Skeletal muscle satellite cell (primary cell): ENCODE data around the gene CD63.
A peak's percentile ranks its signal among the peaks of the same experiment; 100 is the strongest.

Source experiments
- H3K27me3 ChIP-seq: 2 replicates; pipeline ENCODE4 v1.7.0; 2013; ENCODE audit warnings: low read length; ENCODE audit not compliant: control insufficient read depth, insufficient read depth
- H3K36me3 ChIP-seq: 2 replicates; pipeline ENCODE4 v1.7.0; 2013; ENCODE audit warnings: mild to moderate bottlenecking, control low read depth, low read length; ENCODE audit not compliant: insufficient read depth
- H3K4me1 ChIP-seq: 2 replicates; pipeline ENCODE4 v1.7.0; 2013; ENCODE audit warnings: low read length; ENCODE audit not compliant: control insufficient read depth, insufficient read depth
- H3K4me2 ChIP-seq: 2 replicates; pipeline ENCODE4 v1.7.0; 2013; ENCODE audit warnings: mild to moderate bottlenecking, low read length
- H3K4me3 ChIP-seq: 2 replicates; pipeline ENCODE4 v1.7.0; 2013; ENCODE audit warnings: low read length
- H3K9ac ChIP-seq: 2 replicates; pipeline ENCODE4 v1.7.0; 2013; ENCODE audit warnings: mild to moderate bottlenecking, low read depth, low read length, moderate library complexity
- H3K9me3 ChIP-seq: replicated peaks from 2 replicates; pipeline ENCODE4 v1.7.0; 2013; ENCODE audit warnings: mild to moderate bottlenecking, control low read depth, low read length

Gene CD63

GRCh38 chr12:55737581-55738122 lies 8.8 kb upstream of the CD63 start:
- H3K4me1 ChIP-seq = peaks cover 13% of the 10 kb centered on the region
- H3K9ac ChIP-seq = peak overlapping the region; percentile 59
- no peaks in the 10 kb centered on the region for H3K9me3 ChIP-seq
- H3K27me3 ChIP-seq = no peaks in the 10 kb centered on the region
- H3K4me2 ChIP-seq = peak overlapping the region; percentile 79
- no peaks in the 10 kb centered on the region for H3K36me3 ChIP-seq
- peak overlapping the region; percentile 69 for H3K4me3 ChIP-seq

DNA sequence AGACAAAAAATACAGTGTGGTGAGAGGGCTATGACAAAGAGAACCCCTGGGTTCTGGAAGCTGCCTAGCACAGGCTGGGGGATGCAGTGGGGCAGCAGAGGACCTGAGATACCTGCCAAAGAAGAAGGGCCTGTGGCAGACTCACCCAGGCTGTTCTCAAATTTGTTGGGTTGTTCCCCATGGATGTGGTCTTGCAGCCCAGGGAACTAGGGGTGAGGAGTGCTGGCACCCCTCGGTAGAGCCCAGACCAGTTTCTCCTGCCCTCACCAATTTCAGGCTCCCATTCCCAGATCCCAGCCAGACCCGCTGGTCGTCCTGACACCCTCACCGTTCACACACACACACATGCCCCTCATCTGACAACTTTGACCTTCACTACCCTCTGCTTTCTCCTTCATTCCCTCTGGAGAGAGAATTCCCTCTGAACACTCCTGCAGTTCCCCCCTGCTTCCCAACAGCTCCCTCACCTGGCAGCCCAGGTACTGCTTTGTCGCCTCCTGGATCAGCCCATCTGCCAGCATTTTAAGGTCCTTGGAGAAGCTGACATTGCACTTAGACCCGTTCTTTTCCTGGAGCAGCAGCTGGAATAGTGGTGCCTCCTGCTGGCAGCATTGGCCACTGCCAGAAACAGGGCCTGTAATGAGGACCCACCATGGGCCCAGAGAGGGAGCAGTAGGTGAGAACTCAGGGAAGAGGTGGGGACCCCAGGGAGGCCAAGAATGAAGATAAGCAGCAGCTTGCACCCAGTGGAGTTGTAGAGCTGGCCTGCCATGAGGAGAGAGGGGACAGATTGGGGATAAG lies 8.2 kb upstream of the CD63 start:
- peaks cover 10% of the 10 kb centered on the region for H3K4me1 ChIP-seq
- H3K4me2 ChIP-seq = no peak overlapping the region
- H3K9me3 ChIP-seq = no peaks in the 10 kb centered on the region
- H3K9ac ChIP-seq = no peak overlapping the region
- no peaks in the 10 kb centered on the region for H3K36me3 ChIP-seq
- no peaks in the 10 kb centered on the region for H3K27me3 ChIP-seq
- H3K4me3 ChIP-seq = no peak overlapping the region

DNA sequence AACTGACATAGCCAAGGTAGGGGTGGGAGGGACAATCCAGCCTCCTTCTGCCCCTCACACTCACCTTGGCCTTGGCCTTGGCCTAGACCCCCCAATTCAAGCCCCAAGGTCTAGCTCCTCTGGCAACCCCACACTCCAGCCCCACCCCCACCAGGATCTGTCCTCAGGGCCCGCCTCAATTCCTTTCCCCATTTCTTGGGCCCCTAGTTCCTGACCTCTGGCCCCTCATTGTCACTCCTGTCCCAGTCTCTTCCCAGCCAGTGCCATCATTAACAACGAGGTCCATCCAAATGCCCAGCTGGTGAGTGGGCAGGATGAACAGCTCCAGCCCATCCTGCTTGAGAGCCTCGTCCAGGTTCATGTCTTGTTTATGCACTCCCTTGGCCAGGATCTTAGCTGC lies 7.3 kb upstream of the CD63 start:
- no peak overlapping the region for H3K9ac ChIP-seq

GRCh38 chr12:55734595-55734994 lies 5.8 kb upstream of the CD63 start:
- peaks cover 19% of the 10 kb centered on the region for H3K4me1 ChIP-seq
- H3K36me3 ChIP-seq = no peaks in the 10 kb centered on the region
- no peak overlapping the region for H3K4me3 ChIP-seq
- H3K9me3 ChIP-seq = no peaks in the 10 kb centered on the region
- no peaks in the 10 kb centered on the region for H3K27me3 ChIP-seq
- no peak overlapping the region for H3K9ac ChIP-seq
- H3K4me2 ChIP-seq = no peak overlapping the region

More for the DNA sequence above, 7.3 kb upstream of the CD63 start:
- H3K4me1 ChIP-seq = peaks cover 11% of the 10 kb centered on the region
- no peaks in the 10 kb centered on the region for H3K36me3 ChIP-seq
- no peaks in the 10 kb centered on the region for H3K27me3 ChIP-seq
- H3K4me3 ChIP-seq = no peak overlapping the region
- H3K4me2 ChIP-seq = no peak overlapping the region
- no peaks in the 10 kb centered on the region for H3K9me3 ChIP-seq

DNA sequence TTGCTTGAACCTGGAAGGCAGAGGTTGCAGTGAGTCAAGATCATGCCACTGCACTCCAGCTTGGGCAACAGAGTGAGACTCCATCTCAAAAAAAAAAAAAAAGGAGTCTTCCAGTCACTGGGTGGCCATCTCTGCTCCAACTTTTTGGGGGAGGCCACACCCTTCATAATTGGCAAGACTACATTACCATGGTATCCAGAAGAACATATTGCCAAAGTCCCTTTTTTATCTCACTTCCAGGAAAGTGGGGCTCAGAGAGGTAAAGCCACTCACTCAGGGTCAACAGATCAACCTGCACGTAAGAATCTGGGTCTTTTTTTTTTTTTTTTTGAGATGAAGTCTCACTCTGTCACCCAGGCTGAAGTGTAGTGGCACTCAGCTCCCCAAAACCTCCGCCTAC lies 5.0 kb upstream of the CD63 start:
- no peak overlapping the region for H3K4me2 ChIP-seq
- H3K36me3 ChIP-seq = no peaks in the 10 kb centered on the region
- no peak overlapping the region for H3K4me3 ChIP-seq
- no peaks in the 10 kb centered on the region for H3K9me3 ChIP-seq
- H3K27me3 ChIP-seq = no peaks in the 10 kb centered on the region
- no peak overlapping the region for H3K9ac ChIP-seq
- peaks cover 19% of the 10 kb centered on the region for H3K4me1 ChIP-seq

GRCh38 chr12:55733021-55733555 lies 4.3 kb upstream of the CD63 start:
- Histone ChIP-seq H3K4me1 (peaks cover 17% of the 10 kb centered on the region), H3K4me2 (no peak overlapping the region), H3K4me3 (no peak overlapping the region), H3K36me3 (peaks cover under 1% of the 10 kb centered on the region), H3K9me3 (no peaks in the 10 kb centered on the region), H3K9ac (no peak overlapping the region), H3K27me3 (no peaks in the 10 kb centered on the region)

GRCh38 chr12:55732288-55732687 lies 3.5 kb upstream of the CD63 start:
- Histone ChIP-seq H3K27me3 (no peaks in the 10 kb centered on the region), H3K4me3 (no peak overlapping the region), H3K9ac (no peak overlapping the region), H3K4me2 (no peak overlapping the region), H3K36me3 (peaks cover 8% of the 10 kb centered on the region), H3K9me3 (no peaks in the 10 kb centered on the region), H3K4me1 (peaks cover 9% of the 10 kb centered on the region)

DNA sequence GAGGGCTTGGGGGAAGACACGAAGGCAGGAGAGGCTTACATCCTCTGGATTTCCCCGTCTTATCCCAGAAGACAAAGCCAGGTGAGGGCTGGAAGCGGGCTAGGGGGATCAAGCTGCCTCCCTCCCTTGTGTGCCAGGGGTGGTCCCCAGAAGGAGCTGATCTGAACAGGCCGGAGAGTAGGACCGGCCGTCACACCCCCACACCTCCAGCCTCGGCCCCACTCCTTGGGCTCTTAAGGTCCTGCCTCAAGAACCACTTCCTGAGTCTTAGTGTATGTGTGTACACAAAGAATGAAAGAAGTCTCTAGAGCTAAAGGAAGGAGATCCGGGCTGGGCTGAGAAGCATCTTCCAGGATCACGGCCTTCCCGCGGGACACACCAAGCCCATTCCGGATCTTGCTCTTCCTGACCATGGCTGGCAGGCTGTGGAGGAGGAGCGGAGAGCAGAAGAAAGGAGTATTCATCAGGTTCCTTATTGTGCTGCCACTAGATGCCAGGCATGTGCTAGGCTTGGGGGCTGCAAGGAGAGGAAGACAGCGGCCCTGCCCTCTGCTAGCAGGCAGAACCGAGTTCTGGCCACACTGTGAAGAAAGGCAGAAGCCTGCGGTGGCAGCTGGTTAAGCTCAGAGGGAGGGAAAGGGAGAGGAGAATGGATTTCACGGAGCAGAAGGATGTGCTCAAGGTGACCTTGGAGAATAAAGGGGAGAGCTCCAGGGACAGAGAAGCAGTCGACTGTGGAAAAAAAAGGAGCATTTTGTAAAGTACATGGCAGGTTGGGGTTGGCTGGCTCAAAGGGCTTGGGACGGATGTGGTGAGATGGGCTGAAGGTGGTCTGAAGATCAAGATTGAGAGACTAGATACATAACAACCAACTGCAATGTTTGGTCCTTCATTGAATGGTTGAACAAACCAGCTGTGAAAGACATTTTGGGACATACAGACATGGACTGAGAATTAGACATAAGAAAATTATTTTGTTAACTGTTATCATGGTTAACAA lies 1.3 kb upstream of the CD63 start:
- Histone ChIP-seq H3K9ac (peak overlapping the region; percentile 95), H3K9me3 (no peaks in the 10 kb centered on the region), H3K4me2 (peak overlapping the region; percentile 93), H3K4me3 (peak overlapping the region; percentile 81), H3K4me1 (peaks cover 28% of the 10 kb centered on the region), H3K27me3 (no peaks in the 10 kb centered on the region), H3K36me3 (peaks cover 30% of the 10 kb centered on the region)

- peak overlapping the region; percentile 81 for H3K4me3 ChIP-seq
- peak overlapping the region; percentile 95 for H3K9ac ChIP-seq
- no peaks in the 10 kb centered on the region for H3K27me3 ChIP-seq
- peaks cover 47% of the 10 kb centered on the region for H3K36me3 ChIP-seq
- peak overlapping the region; percentile 98 for H3K4me2 ChIP-seq
- no peaks in the 10 kb centered on the region for H3K9me3 ChIP-seq
- H3K4me1 ChIP-seq = peaks cover 45% of the 10 kb centered on the region
These were observed 447 bp downstream of the CD63 start for GRCh38 chr12:55728186-55728938.

DNA sequence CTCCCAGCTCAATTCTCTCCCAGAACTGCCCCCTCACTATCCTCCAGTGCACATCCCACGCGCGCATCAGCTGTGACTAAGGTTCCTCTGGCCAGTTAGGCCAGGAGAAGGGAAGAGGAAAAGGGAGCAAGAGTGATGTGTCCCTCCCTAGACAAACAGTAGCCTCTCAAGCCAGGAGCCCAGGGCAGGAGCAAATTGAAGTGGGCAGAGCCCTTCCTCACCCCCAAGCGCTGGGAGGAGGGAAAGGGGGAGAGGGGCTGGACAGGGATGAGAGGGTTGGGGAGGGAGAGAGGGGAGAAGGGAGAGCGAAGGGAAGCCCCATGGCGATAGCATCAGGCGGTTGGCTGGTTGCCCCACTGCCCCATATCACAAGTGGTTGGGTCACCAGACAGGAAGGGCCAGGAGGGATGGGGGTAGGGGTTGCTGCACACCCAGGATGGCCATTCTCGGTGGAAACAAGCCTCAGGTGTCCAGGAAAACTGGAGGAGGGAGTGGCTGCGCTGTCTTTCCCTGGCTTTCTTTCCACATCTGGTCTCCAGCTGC lies 1.1 kb downstream of the CD63 start:
- H3K36me3 ChIP-seq = peaks cover 51% of the 10 kb centered on the region
- peak overlapping the region; percentile 98 for H3K4me2 ChIP-seq
- H3K9me3 ChIP-seq = no peaks in the 10 kb centered on the region
- H3K9ac ChIP-seq = peak overlapping the region; percentile 95
- H3K4me1 ChIP-seq = peaks cover 52% of the 10 kb centered on the region
- peak overlapping the region; percentile 81 for H3K4me3 ChIP-seq
- H3K27me3 ChIP-seq = no peaks in the 10 kb centered on the region
